ENCODE measurements around the gene GARIN3.
A peak's percentile ranks its signal among the peaks of the same experiment; 100 is the strongest.
"Not testable (repeated sequence)": the region's sequence is repeated elsewhere in the genome, so short reads cannot be mapped to it uniquely, and the experiment has no call there.

The GARIN3 gene

GRCh38 chr5:157185122-157185521 is 19.1 kb upstream of the GARIN3 start:
- not testable (repeated sequence) for DNase-seq (ENCODE audit: low read depth in 2 of 2)

- no peak for DNase-seq (ENCODE audit: low read depth in 2 of 2)
Measured at GRCh38 chr5:157184117-157184670, 18.1 kb upstream of the GARIN3 start.

GRCh38 chr5:157182143-157182757 is 16.2 kb upstream of the GARIN3 start:
- DNase-seq (ENCODE audit: low read depth in 2 of 2): no peak

GRCh38 chr5:157180374-157181264 is 14.6 kb upstream of the GARIN3 start, which contains the start of gene ITK:
Gene ITK (plus strand): TSS chr5:157180840. CDS start chr5:157180978, 138 bp downstream.
- no peak for DNase-seq (ENCODE audit: low read depth in 2 of 2)

- DNase-seq (ENCODE audit: low read depth in 2 of 2): no peak
Measured at GRCh38 chr5:157178966-157179365, 12.9 kb upstream of the GARIN3 start.

- DNase-seq (ENCODE audit: low read depth in 2 of 2): no peak
Measured at GRCh38 chr5:157177953-157178352, 11.9 kb upstream of the GARIN3 start.

- no peak for DNase-seq (ENCODE audit: low read depth in 2 of 2)
Measured at GRCh38 chr5:157175071-157175612, 9.1 kb upstream of the GARIN3 start.

GRCh38 chr5:157172403-157172802 is 6.3 kb upstream of the GARIN3 start:
- peak; percentile 34 to 47 for DNase-seq (ENCODE audit: low read depth in 2 of 2)

- DNase-seq (ENCODE audit: low read depth in 2 of 2): no peak
Measured at GRCh38 chr5:157168286-157168685, 2.2 kb upstream of the GARIN3 start.

- DNase-seq (ENCODE audit: low read depth in 2 of 2): no peak
Measured at GRCh38 chr5:157167214-157167621, 1.2 kb upstream of the GARIN3 start.

- DNase-seq (ENCODE audit: low read depth in 2 of 2): no peak
Measured at GRCh38 chr5:157165668-157166067, 396 bp downstream of the GARIN3 start.

GRCh38 chr5:157165261-157165660 is 803 bp downstream of the GARIN3 start:
- DNase-seq (ENCODE audit: low read depth in 2 of 2): no peak

- DNase-seq (ENCODE audit: low read depth in 2 of 2): no peak
Measured at GRCh38 chr5:157164521-157164920, 1.5 kb downstream of the GARIN3 start.

GRCh38 chr5:157162919-157163510 is 3.0 kb downstream of the GARIN3 start:
- no peak for DNase-seq (ENCODE audit: low read depth in 2 of 2)

- no peak for DNase-seq (ENCODE audit: low read depth in 2 of 2)
Measured at GRCh38 chr5:157161996-157162395, 4.1 kb downstream of the GARIN3 start.

- DNase-seq (ENCODE audit: low read depth in 2 of 2): no peak
Measured at GRCh38 chr5:157160001-157160400, 6.1 kb downstream of the GARIN3 start.

GRCh38 chr5:157159209-157159751 is 6.8 kb downstream of the GARIN3 start:
- DNase-seq (ENCODE audit: low read depth in 2 of 2): no peak

GRCh38 chr5:157157293-157157891 is 8.7 kb downstream of the GARIN3 start:
- DNase-seq (ENCODE audit: low read depth in 2 of 2): no peak

- no peak for DNase-seq (ENCODE audit: low read depth in 2 of 2)
Measured at GRCh38 chr5:157155297-157155696, 10.8 kb downstream of the GARIN3 start.

GRCh38 chr5:157150995-157151394 is 15.1 kb downstream of the GARIN3 start:
- DNase-seq (ENCODE audit: low read depth in 2 of 2): no peak
